ENCODE measurements around the gene PHYHD1. TPM values are rescaled to one million over a fixed set of nuclear protein-coding genes. Genes with fewer than 3 reads are reported as not detected.
"Not testable (repeated sequence)": the region's sequence is repeated elsewhere in the genome, so short reads cannot be mapped to it uniquely, and the experiment has no call there.

Gene PHYHD1
- polyA plus RNA-seq, 3 donors: 58.7 to 69.0 (median 63.6) TPM

DNA sequence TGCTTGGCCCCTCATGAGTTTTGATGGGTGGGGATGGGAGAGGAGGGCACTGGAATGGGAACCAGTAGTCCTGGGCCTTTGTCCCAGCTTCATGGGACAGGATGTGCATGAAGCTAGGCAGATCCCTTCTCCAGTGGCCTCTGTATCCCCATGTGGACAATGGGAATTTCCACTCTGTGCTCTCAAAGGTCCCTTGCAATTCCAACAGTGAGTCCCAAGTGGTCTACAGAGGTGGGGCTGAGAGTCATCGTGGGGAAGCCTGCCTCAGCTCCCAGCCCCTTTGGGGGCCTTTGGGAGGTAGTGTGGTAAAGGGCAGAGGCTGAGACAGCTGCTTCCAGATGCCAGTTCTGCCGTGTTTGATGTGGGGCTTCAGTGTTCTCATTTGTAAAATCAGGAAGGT, 1.9 kb upstream of the PHYHD1 start:
- no peak for DNase-seq

DNA sequence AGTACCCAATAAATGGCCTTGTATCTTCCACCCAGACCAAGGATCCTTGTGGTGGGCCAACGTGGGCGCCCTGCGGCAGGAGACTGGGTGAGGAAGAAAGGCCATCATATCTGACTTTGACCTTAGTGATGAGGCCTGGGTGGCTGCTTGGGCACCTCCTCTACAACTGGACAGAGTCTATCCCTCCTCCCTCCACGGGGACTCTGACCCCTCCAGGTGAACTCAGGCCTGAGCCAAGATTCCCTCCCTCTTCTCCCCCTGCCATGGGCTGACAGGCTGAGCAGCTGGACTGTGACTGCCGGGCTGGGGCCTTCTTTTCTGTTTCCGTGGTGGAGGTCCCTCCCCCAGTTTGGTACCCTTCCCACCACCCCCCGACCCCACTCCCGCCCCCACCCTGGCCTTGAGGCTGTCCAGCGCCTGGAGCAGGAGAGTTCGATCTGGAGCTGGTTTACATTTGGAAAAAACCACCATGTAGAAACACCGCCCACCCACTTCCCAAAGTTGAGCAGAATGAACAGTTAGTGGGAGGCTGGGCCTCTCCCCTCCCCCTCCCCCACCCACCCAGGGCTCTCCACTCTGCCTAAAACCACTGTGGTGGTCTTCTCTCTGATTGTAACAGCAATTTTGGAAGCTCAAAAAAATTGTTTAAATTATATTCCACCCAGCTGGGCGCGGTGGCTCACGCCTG, 1.2 kb upstream of the PHYHD1 start:
- no peak for DNase-seq

DNA sequence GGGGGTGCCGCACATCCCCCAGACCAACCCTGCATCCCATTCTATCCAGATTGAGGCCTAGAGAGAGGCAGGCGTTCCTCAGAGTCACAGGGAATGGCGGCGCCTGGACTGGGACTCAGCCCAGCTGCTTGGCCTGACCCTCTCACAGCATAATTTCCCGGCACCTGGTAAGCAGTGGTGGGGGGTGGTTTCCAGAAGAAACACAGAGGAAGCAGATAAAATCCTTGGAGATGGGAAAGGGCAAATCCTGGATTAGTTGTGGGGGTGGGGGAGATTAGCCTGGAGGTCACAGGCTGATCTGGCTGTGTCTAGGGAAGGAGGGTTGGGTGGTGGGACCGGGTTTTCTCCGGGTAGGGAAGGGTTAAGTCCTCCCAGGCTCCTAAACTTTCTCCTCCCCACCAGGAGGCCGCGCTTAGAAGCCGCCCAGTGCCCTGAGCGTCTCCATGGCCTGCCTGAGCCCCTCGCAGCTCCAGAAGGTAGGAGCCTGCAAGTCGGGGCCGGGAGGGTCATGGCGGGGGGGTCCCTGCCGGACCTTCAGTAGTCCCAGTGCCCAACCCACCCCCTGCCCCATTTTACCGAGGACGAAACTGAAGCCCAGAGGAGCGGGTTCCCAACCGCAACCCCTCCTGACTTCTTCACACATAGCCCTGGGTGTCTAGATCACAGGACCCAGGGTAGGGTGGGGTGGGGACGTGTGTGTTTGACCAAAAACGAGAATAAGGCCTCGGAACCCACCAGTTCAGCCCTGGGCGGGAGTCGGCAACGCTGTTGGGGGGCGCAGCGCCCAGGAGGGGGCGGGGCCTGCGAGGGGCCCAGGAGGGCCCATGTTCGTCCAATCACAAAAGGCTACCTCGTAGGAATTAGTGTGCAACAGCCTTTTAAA, 1.3 kb downstream of the PHYHD1 start:
- peak; percentile 82 for DNase-seq

DNA sequence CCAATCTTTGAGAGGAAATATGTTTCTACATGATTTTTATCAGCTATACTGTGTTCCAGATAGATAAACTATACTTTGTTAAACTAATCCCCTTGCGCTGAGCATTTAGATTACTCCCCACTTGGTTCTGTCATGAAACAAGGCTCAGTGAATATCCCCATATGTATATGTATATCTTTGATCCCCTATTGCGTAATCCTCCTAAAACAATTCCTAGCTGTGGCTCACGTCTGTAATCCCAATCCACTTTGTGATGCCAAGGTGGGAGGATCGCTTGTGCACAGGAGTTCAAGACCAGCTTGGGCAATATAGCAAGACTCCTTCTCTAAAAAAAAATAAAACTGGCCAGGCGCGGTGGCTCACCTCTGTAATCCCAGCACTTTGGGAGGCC, 2.7 kb downstream of the PHYHD1 start:
- no peak for DNase-seq

DNA sequence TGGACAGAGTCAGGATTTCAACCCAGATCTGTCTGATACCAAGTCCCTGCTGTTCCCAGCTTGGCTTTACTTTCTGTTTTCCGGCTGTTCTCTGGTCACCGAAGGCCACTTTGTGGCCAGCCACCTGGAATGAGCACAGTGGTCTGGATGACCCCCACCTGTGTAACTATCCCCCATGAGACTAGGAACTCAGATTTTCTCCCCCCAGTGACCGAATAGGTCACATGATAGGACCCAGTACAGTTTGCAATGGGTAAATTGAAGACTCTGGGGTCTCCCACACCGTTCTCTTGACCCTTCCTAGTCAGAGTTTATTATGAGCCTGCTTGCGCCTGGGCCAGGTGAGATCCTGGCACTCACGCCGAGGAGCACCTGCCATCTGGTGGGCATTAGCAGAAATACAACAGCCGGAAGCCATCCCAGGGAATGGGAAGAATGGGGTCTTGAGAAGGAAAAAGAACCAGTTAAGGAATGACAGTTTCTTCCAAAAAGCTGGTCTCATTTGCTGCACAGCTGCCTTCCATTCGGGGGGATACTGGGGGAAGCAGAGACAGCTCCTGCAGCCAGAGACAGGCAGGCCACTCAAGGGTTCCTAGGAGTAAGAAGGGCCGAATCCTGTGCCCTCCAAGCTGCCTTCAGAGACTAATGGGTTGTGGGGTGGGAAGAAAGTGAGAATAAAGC, 7.1 kb downstream of the PHYHD1 start:
- no peak for DNase-seq

DNA sequence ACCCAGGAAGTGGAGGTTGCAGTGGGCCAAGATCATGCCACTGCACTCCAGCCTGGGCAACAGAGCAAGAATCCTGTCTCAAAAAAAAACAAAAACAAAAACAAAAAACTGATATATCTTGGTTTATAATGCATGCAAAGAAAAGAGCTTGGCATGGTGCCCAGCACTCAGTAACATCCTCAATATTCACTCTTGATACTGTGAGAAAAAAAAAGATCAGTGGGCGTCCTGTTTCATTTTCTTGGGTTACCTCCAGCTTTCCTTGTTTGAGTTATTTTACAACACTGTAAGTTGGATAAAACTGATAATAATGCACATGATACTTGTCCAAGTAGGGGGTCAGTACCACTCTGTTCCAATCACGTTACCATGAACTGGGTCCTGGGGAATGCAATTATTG, 7.8 kb downstream of the PHYHD1 start:
- DNase-seq: no peak

DNA sequence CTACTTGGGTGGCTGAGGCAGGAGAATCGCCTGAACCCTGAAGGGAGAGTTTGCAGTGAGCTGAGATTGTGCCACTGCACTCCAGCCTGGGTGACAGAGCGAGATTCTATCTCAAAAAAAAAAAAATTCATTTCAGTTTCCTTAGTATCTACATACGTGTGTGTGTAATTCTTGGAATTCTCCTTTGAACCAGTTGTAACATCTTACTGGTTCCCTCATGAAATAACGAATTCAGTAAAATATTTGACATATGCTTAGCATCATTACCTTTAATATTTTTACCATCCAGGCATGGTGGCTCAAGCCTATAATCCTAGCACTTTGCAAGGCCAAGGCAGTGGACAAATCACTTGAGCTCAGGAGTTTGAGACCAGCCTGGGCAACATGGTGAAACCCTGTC, 8.8 kb downstream of the PHYHD1 start:
- no peak for DNase-seq

DNA sequence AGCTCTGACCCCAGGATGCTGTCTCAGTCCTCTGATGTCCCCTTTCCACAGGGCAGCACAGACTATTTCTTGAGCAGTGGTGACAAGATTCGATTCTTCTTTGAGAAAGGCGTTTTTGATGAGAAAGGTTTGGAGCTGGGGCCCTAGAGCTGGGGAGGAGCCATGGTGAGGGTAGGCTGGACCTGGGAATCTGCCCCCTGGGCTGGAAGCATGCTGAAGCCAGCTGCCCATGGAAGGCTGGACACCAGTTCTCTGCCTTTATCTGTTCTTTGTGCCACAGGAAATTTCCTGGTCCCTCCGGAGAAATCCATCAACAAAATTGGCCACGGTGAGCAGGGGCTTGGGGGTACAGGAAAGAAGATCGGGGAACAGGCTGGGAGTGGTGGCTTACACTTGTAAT, 12.9 kb downstream of the PHYHD1 start:
- no peak for DNase-seq

DNA sequence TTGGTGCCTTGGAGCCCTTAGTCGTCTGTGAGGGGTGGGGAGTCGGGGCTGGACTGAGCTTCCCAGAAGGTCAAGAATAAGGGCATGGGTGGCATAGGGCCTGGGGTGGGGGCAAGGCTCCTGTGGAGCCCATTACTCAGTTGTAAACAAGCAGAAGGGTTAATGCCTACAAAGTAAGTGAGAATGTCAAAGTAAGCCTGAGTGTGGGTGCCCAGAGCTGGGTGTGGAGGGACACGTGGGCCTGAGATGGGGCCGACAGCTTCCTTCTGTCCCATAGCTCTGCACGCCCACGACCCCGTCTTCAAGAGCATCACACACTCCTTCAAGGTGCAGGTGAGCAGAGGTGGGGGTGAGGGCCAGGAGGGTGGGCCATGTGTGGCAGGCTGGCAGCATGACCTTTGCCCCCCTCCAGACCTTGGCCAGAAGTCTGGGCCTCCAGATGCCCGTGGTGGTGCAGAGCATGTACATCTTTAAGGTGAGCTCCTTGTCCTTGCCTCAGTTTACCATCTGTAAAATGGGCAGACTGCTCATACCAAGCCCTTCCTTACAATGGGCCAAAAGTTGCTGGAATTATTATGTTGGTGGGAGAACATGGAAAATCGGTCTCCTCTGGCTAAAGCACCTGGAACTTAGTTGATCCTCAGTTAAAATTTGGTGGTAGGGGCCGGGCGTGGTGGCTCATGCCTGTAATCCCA, 15.5 kb downstream of the PHYHD1 start:
- DNase-seq: no peak

DNA sequence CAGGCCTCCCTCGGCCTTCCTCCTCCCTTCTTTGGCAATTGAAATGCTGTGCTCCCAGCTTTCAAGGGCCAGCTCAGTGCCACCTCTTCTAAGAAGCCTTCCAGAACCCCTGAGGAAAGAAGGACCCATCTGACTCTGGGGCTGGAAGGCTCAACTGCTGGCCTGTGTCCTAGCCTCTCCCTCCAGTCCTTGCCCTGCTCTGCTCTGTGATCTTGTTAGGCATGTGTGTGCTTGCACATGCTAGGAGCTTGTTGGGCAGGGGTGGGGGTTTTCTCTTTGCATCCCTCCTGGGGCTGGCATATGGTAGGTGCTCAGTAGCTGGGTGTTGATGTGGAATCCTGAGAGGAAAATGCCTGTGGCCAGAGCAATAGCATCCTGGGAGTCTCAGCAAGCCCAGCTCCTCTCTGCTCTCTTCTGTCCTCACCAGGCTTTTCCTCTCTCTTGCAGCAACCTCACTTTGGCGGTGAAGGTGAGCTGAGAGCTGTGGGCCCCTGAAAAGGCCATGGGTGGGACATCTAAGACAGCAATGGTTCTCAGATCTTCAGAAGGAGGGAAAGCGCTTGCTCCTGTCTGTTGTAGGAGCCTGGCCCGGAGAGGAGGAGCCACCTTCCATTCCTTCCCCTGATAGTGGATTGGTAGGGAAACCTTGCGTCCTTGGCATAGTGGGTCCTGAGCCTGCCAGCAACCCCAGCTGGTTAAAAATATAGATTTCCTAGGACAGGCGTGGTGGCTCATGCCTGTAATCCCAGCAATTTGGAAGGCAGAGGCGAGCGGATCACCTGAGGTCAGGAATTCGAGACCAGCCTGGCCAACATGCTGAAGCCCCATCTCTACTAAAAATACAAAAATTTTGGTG, 16.8 kb downstream of the PHYHD1 start:
- DNase-seq: no peak

DNA sequence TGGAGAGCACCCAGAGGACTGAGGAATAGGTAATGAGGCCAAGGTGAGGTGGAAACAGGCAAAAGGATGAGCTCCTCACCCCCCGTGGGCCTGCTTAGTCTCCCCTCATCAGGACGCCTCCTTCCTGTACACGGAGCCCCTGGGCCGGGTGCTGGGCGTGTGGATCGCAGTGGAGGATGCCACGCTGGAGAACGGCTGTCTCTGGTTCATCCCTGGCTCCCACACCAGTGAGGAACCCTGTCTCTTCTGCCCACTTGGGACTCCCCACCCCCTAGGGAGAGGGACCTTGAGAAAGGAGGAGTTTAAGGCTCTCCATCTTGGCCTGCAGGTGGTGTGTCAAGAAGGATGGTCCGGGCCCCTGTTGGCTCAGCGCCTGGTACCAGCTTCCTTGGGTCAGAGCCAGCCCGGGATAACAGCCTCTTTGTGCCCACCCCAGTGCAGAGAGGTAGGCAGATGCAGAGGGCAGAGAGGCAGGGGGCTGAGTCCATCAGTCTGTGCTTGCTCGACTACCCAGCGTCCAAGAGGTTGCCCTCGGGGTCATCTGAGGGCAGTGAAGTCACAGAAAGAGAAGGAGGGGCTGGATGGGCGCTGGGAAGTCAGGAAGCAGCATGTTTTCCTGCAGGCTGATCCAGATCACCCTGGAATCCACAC, 19.6 kb downstream of the PHYHD1 start:
- no peak for DNase-seq

DNA sequence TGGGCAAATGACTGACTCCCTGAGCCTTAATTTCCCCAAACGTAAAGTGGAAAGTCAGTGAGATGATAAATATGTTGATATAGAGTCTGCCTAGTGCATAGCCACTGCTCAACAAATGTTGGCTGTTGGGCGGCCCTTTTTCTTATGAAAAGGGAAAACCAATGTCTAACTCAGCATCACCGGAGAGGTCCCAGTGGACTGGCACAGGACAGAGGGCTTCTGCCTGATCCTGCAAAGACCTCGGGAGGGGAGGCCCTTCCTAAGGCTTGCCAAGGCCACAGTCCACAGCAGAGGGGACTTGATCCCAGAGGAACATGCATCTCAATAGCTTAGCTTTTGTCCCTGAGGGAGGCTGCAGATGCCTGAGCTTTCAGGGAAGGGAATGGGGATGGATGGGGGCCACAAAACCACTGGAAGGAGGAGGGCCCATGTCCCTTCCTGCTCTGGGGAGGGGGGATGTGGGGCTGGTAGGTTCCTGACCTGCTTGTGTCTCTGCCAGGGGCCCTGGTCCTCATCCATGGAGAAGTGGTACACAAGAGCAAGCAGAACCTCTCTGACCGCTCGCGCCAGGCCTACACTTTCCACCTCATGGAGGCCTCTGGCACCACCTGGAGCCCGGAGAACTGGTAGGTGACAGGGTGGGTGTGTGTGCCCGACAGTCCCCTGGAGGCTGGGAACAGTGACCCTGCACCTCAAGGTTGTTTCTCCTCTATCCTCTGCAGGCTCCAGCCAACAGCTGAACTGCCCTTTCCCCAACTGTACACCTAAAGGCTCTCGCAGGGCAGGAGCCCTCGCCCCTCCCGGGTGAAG, 20.4 kb downstream of the PHYHD1 start:
- no peak for DNase-seq

DNA sequence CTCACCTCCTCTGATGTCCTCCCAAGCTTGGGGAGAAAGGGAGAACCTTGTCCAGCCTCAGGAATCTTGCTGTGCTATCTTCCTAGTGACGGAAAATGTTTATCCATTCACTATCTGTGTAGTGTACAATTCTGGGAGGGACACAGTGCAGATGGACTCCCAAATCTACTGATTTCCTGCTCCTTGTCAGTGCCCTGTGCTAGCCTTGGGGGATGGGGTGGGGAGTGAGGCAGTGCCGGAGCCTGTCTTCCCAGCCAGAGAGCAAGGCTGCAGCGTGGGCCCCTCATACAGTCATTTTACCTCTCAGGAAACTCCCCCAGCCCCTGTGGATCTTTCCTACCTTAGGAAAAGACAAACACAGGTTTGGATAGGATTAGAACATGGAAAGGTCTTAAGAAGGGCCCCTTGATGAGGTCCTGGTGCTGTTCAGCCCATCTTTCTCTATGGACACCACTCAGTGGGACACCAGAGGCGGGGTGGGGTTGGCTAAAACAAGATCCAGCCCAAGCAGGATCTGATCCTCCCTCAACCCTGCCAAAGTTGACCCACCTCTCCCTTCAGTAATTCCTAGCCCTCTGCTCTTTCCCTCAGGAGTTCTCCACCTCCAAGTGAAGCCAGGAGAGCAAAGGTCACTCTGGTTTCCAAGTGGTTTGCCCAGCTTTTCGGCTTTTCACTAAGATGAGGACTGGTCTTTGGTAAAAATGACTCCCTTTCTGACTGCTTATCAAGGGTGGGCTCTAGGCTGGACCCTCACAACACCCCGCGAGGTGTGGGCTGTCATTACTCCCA, 23.2 kb downstream of the PHYHD1 start:
- DNase-seq: no peak

DNA sequence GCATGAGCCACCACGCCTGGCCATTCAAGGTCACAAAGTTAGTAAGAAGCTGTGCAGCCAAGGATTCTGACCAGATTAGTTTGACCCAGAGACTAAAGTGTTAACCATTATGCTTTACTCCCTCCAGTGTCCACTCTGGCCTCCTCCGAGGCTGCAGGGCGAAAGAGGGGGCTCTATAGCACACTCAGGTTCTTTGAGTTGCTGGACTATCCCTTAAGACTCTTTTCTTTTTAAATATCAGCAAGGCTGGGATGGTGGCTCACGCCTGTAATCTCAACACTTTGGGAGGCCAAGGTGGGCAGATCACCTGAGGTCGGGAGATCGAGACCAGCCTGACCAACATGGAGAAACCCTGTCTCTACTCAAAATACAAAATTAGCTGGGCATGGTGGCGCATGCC, 24.2 kb downstream of the PHYHD1 start:
- DNase-seq: not testable (repeated sequence)

DNA sequence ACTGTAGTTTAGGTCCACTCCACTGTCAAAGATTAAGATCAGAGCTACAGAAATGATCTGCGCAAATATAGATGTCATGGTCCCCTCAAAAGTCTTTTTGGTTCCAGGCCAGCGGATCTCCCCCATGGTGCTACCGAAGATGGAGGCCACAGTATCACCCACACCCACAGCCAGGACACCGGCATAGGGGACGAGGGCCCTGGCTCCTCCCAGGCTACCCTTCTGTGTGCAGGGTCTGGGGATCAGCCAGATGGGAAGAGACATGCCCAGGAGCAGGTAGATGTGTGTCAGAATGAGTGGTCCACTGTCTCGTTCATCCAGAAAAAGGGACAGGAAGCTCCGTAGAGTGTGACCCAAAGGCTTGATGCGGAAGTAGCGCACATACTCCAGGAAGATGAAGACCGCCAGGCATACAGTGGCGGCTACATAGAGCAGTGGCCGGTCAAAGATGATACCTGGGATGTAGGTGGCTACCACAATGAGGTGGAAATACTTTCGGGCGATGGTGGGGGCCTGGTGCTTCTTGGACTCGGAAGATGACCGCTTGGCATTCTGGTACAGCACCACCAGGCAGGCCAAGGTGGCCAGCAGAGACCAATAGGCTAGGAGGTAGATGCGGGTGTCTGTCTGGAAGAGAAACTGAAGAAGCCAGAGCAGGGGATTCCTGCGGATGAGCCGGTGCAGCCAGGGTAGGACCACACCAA, 25.2 kb downstream of the PHYHD1 start:
- no peak for DNase-seq

DNA sequence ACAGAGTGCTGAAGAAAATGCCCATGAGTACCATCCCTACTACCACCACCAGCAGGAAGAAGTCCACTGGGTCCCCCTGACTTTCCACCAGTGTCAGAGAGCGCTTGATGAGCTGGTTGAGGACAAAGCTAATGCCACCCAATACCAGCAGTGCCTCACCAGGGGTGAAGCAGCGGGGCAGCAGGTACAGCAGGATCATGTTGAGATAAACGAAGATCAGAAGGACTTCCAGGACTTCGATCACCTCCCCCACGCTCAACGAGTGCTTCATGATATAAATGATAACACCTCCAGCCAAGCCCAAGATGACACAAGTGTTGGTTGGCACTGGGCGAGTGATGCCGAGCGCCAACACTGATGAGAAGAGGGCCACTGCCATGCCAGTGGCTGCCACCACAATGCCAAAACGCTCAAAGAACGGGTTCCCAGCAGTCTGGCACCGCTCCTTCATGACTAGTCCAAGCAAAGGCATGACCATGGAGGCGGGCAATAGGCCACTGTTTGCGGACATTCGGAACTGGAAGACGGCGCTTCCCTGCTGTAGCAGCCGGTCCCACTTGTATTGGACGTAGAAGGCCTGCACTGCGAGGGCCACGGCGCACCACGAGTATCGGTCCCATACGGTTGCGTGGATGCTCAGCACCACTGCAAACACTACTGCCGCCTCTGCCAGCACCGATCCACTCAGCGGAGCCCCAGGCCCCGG, 25.9 kb downstream of the PHYHD1 start:
- DNase-seq: no peak

DNA sequence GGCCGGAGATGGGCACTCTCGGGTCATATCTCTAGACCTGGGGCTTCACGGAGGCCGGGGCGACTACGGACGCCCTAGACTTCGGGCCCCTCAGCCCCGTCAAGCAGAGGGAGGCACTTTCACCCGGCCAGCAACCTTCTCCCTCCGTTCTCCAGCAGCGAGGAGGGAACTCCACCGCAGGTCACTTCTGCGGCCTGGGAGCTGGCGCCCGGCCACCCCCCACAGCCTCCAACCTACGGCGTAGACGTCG, 26.4 kb downstream of the PHYHD1 start:
- DNase-seq: no peak

Measured in renal pelvis (tissue), 4 donors.